IPS-18c (cell line): Measurements from ENCODE around the gene OSM.
"Not testable (repeated sequence)": the region's sequence is repeated elsewhere in the genome, so short reads cannot be mapped to it uniquely, and the experiment has no call there.

ENCODE experiments used
- H3K4me3 ChIP-seq: 2 replicates; pipeline ENCODE4 v1.7.0; 2013; ENCODE audit warnings: low read depth, mild to moderate bottlenecking, low read length, moderate library complexity; ENCODE audit not compliant: insufficient read depth
- H3K9me3 ChIP-seq: one replicate; pipeline ENCODE4 v1.6.1; 2013; ENCODE audit warnings: mild to moderate bottlenecking, low read length, moderate library complexity; ENCODE audit not compliant: control insufficient read depth, insufficient read depth

Gene OSM

GRCh38 chr22:30228509-30229359, 37.9 kb downstream of the OSM start:
- Histone ChIP-seq H3K4me3 (no peak overlapping the region), H3K9me3 (no peaks in the 10 kb centered on the region)

GRCh38 chr22:30227438-30228228, 39.0 kb downstream of the OSM start:
- Histone ChIP-seq H3K4me3 (no peak overlapping the region), H3K9me3 (no peaks in the 10 kb centered on the region)

- no peak overlapping the region for H3K4me3 ChIP-seq
- H3K9me3 ChIP-seq, result no peaks in the 10 kb centered on the region
These were observed 40.3 kb downstream of the OSM start for GRCh38 chr22:30226192-30226832.

GRCh38 chr22:30225220-30225927, 41.3 kb downstream of the OSM start:
- no peak overlapping the region for H3K4me3 ChIP-seq
- H3K9me3 ChIP-seq, result no peaks in the 10 kb centered on the region

GRCh38 chr22:30224161-30224857, 42.3 kb downstream of the OSM start:
- Histone ChIP-seq H3K4me3 (no peak overlapping the region), H3K9me3 (no peaks in the 10 kb centered on the region)

GRCh38 chr22:30223303-30223702, 43.3 kb downstream of the OSM start:
- no peaks in the 10 kb centered on the region for H3K9me3 ChIP-seq
- no peak overlapping the region for H3K4me3 ChIP-seq

GRCh38 chr22:30222321-30222720, 44.3 kb downstream of the OSM start:
- no peak overlapping the region for H3K4me3 ChIP-seq
- no peaks in the 10 kb centered on the region for H3K9me3 ChIP-seq

- Histone ChIP-seq H3K4me3 (no peak overlapping the region), H3K9me3 (no peaks in the 10 kb centered on the region)
These were observed 45.3 kb downstream of the OSM start for GRCh38 chr22:30221121-30221992.

- Histone ChIP-seq H3K9me3 (no peaks in the 10 kb centered on the region), H3K4me3 (no peak overlapping the region)
These were observed 46.2 kb downstream of the OSM start for GRCh38 chr22:30220338-30221012.

- no peaks in the 10 kb centered on the region for H3K9me3 ChIP-seq
- H3K4me3 ChIP-seq, result no peak overlapping the region
These were observed 46.9 kb downstream of the OSM start for GRCh38 chr22:30219668-30220278.

- no peaks in the 10 kb centered on the region for H3K9me3 ChIP-seq
- H3K4me3 ChIP-seq, result no peak overlapping the region
These were observed 47.5 kb downstream of the OSM start for GRCh38 chr22:30219049-30219654.

- no peak overlapping the region for H3K4me3 ChIP-seq
- H3K9me3 ChIP-seq, result no peaks in the 10 kb centered on the region
These were observed 48.7 kb downstream of the OSM start for GRCh38 chr22:30217698-30218560.

GRCh38 chr22:30216710-30217109, 49.9 kb downstream of the OSM start:
- Histone ChIP-seq H3K9me3 (no peaks in the 10 kb centered on the region), H3K4me3 (no peak overlapping the region)

- not testable (repeated sequence) for H3K4me3 ChIP-seq, H3K9me3 ChIP-seq
These were observed 50.4 kb downstream of the OSM start for GRCh38 chr22:30216272-30216671.
